ENCODE data around the gene PLEKHM2.

Gene PLEKHM2

GRCh38 chr1:15761366-15762128, 77.4 kb downstream of the PLEKHM2 start:
- DNase-seq = no peak

- no peak for DNase-seq
These were observed 78.4 kb downstream of the PLEKHM2 start for GRCh38 chr1:15762546-15762945.

GRCh38 chr1:15764269-15764764, 80.2 kb downstream of the PLEKHM2 start:
- no peak for DNase-seq

- DNase-seq = no peak
These were observed 80.8 kb downstream of the PLEKHM2 start for GRCh38 chr1:15764890-15765289.

GRCh38 chr1:15765495-15766194, 81.5 kb downstream of the PLEKHM2 start:
- DNase-seq = no peak

- DNase-seq = no peak
These were observed 83.8 kb downstream of the PLEKHM2 start for GRCh38 chr1:15767941-15768340.

GRCh38 chr1:15768388-15768787, 84.3 kb downstream of the PLEKHM2 start:
- DNase-seq = no peak

GRCh38 chr1:15770313-15770962, 86.3 kb downstream of the PLEKHM2 start:
- no peak for DNase-seq

GRCh38 chr1:15771836-15772515, 87.9 kb downstream of the PLEKHM2 start:
- no peak for DNase-seq

GRCh38 chr1:15775706-15776105, 91.6 kb downstream of the PLEKHM2 start:
- no peak for DNase-seq

GRCh38 chr1:15777909-15778707, 94.0 kb downstream of the PLEKHM2 start:
- no peak for DNase-seq

All from CD4-positive, alpha-beta T cell treated with Interleukin-6 for 4 hours (primary cell).